ENCODE results near the gene ZNRF4. TPM values are rescaled to one million over a fixed set of nuclear protein-coding genes. Genes with fewer than 3 reads are reported as not detected.

ZNRF4 gene
- total RNA-seq, 1 donor from 2014 or later, result not detected

DNA sequence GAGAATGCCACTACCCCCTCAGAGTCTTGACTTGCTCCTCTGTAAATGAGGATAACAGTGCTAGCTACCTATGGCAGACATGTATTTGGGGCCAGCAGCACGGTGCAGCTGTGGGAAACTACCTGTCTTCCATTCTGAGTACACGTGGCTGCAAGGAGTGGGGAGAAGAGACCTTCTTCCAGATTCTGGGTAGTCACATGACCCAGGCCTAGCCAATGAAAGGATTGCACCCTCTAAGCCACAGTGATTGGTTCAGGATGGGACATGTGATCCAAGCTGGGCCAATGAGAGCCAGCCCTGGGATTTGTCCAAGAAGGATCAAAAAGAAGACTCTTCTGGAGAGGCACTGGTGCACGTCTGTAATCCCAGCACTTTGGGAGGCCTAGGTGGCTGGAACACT lies 5.5 kb downstream of the ZNRF4 start:
- no peak overlapping the region for H3K27ac Mint-ChIP-seq (ENCODE audit: unreplicated experiment)
- peaks cover 7% of the 10 kb centered on the region for H3K27me3 Mint-ChIP-seq (ENCODE audit: unreplicated experiment)
- H3K4me3 Mint-ChIP-seq (ENCODE audit: unreplicated experiment), result no peak overlapping the region
- DNase-seq (ENCODE audit: low spot score), result no peak
- no peaks in the 10 kb centered on the region for H3K36me3 Mint-ChIP-seq (ENCODE audit: low read depth, unreplicated experiment)
- H3K4me1 Mint-ChIP-seq (ENCODE audit: unreplicated experiment), result no peaks in the 10 kb centered on the region
- H3K9me3 Mint-ChIP-seq (ENCODE audit: unreplicated experiment), result peaks cover 7% of the 10 kb centered on the region
- TF ChIP-seq, protein P1, sequence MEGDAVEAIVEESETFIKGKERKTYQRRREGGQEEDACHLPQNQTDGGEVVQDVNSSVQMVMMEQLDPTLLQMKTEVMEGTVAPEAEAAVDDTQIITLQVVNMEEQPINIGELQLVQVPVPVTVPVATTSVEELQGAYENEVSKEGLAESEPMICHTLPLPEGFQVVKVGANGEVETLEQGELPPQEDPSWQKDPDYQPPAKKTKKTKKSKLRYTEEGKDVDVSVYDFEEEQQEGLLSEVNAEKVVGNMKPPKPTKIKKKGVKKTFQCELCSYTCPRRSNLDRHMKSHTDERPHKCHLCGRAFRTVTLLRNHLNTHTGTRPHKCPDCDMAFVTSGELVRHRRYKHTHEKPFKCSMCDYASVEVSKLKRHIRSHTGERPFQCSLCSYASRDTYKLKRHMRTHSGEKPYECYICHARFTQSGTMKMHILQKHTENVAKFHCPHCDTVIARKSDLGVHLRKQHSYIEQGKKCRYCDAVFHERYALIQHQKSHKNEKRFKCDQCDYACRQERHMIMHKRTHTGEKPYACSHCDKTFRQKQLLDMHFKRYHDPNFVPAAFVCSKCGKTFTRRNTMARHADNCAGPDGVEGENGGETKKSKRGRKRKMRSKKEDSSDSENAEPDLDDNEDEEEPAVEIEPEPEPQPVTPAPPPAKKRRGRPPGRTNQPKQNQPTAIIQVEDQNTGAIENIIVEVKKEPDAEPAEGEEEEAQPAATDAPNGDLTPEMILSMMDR (IDR thresholded peaks at IDR 0.05; ENCODE audit: unreplicated experiment), result no peak

DNA sequence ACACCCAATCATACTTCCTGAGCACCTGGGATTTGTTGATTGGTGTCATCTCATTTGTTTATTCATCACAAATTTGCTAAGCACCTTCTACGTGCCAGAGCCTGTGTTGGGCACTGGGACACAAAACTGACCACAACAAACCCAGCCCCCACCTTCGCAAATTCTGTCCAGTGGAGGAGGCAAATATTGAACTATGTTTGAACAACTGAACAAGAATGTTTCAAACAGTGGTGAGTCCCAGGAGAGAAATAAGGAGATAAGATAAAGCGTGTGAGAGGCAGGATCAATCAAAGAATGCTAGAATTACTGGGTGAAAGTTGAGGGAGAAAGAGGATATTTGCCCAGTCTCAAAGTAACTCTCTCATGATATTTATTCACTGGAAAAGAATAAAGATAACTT lies 8.7 kb downstream of the ZNRF4 start:
- H3K36me3 Mint-ChIP-seq (ENCODE audit: low read depth, unreplicated experiment), result no peaks in the 10 kb centered on the region
- no peak overlapping the region for H3K4me3 Mint-ChIP-seq (ENCODE audit: unreplicated experiment)
- no peak for DNase-seq (ENCODE audit: low spot score)
- H3K9me3 Mint-ChIP-seq (ENCODE audit: unreplicated experiment), result peaks cover 7% of the 10 kb centered on the region
- TF ChIP-seq, protein P1 (IDR thresholded peaks at IDR 0.05; ENCODE audit: unreplicated experiment), result no peak
- H3K27ac Mint-ChIP-seq (ENCODE audit: unreplicated experiment), result peak overlapping the region; percentile 22
- no peaks in the 10 kb centered on the region for H3K4me1 Mint-ChIP-seq (ENCODE audit: unreplicated experiment)
- peaks cover 7% of the 10 kb centered on the region for H3K27me3 Mint-ChIP-seq (ENCODE audit: unreplicated experiment)

DNA sequence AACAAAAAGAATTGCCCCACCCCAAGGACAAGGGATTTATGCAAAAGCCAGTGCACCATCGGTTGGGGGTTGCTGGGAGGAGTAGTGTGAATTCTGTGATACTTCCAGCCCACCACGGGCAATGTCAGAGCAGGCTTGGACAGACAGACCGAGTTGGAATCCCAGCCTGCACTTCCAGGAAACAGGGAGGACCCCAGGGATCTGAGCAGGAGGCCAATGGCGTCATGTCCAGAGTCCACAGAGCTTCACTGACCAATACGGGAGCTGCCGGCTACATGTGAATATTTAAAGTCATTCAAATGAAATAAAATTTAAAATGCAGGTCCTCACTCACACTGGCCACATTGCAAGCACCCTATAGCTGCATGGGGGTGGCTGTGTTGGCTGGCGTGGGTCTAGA lies 10.9 kb downstream of the ZNRF4 start:
- TF ChIP-seq, protein P1 (IDR thresholded peaks at IDR 0.05; ENCODE audit: unreplicated experiment), result no peak
- Mint-ChIP-seq H3K9me3 (ENCODE audit: unreplicated experiment) (peaks cover 7% of the 10 kb centered on the region), H3K4me3 (ENCODE audit: unreplicated experiment) (no peak overlapping the region), H3K27ac (ENCODE audit: unreplicated experiment) (no peak overlapping the region), H3K36me3 (ENCODE audit: low read depth, unreplicated experiment) (no peaks in the 10 kb centered on the region), H3K4me1 (ENCODE audit: unreplicated experiment) (no peaks in the 10 kb centered on the region), H3K27me3 (ENCODE audit: unreplicated experiment) (peaks cover 10% of the 10 kb centered on the region)
- no peak for DNase-seq (ENCODE audit: low spot score)

DNA sequence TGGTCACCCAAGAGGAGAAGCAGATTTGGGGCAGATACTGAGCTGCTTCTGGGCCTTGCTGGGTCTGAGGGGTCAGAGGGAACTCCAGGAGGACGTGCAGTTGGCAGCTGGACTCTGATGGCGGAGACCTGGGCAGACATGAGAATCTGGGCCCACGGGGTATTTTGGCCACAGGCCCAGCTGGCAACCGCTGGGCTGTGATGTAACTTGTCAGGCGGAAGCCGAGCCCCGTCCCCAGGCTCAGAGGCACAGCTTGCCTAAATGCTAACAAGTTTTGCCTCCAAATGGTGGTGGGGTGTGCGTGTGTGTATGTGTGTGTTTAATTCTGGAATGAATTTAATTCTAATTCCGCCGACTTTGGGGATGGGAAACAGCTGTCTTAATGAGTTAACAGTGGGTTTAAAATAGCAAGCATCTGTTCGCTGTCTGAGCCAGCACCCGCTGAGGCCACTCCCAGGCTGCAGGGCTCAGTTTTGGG lies 11.6 kb downstream of the ZNRF4 start:
- Mint-ChIP-seq H3K4me3 (ENCODE audit: unreplicated experiment) (no peak overlapping the region), H3K4me1 (ENCODE audit: unreplicated experiment) (no peaks in the 10 kb centered on the region), H3K9me3 (ENCODE audit: unreplicated experiment) (peaks cover 7% of the 10 kb centered on the region), H3K36me3 (ENCODE audit: low read depth, unreplicated experiment) (no peaks in the 10 kb centered on the region), H3K27me3 (ENCODE audit: unreplicated experiment) (peaks cover 10% of the 10 kb centered on the region), H3K27ac (ENCODE audit: unreplicated experiment) (no peak overlapping the region)
- TF ChIP-seq, protein P1 (IDR thresholded peaks at IDR 0.05; ENCODE audit: unreplicated experiment), result no peak
- DNase-seq (ENCODE audit: low spot score), result no peak

DNA sequence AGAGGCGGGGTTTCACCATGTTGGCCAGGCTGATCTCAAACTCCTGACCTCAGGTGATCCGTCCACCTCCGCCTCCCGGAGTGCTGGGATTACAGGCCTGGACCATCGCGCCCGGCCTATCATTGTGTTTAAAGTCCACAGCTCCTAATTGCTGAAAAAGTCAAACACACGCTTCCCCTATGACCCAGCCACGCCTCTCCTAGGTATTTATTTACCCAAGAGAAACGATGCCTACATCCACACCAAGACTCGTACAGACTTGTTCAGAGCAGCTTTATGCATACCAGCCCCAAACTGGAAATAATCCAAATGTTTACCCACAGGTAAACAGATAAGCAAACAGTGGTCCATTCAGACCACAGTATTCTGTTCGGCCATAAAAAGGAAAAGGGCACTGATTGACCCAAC lies 15.1 kb downstream of the ZNRF4 start:
- Mint-ChIP-seq H3K27me3 (ENCODE audit: unreplicated experiment) (peaks cover 7% of the 10 kb centered on the region), H3K9me3 (ENCODE audit: unreplicated experiment) (no peaks in the 10 kb centered on the region), H3K36me3 (ENCODE audit: low read depth, unreplicated experiment) (no peaks in the 10 kb centered on the region), H3K4me1 (ENCODE audit: unreplicated experiment) (no peaks in the 10 kb centered on the region), H3K4me3 (ENCODE audit: unreplicated experiment) (no peak overlapping the region), H3K27ac (ENCODE audit: unreplicated experiment) (no peak overlapping the region)
- no peak for DNase-seq (ENCODE audit: low spot score)
- TF ChIP-seq, protein P1 (IDR thresholded peaks at IDR 0.05; ENCODE audit: unreplicated experiment), result no peak

All from endothelial cell (in vitro differentiated cells).